Endothelial cell of umbilical vein (primary cell): ENCODE data around the gene EEF1AKMT2. TPM values are rescaled to one million over a fixed set of nuclear protein-coding genes. Genes with fewer than 3 reads are reported as not detected.

ENCODE experiments used
- BruUV-seq: library from RNA; stranded (reverse); fragments of 400-500 nt; replicated peaks from 2 replicates; lab custom pipeline; 2021; lab: Mats Ljungman, UMichigan
- CTCF ChIA-PET: fragments of 300-600, 350-600 bp; sonication (Branson Sonifier 250); formaldehyde crosslinking; loops from one replicate; lab custom pipeline; 2021; ENCODE audit warnings: antibody characterized with exemption, inconsistent platforms; lab: Charles Lee
- POLR2A ChIA-PET: fragments of 300-600, 350-600 bp; sonication (Branson Sonifier 250); formaldehyde crosslinking; loops from one replicate; lab custom pipeline; 2021; ENCODE audit warnings: antibody characterized with exemption, inconsistent platforms; lab: Charles Lee
- DNase-seq: peaks from one replicate; pipeline ENCODE4 v3.0.0-alpha.2; 2011; ENCODE audit warnings: low read depth, low spot score
- FAIRE-seq: peaks from 2 replicates; lab custom pipeline; 2011; peaks lifted over from hg19 to GRCh38; lab: Jason Lieb, UNC
- H2AFZ ChIP-seq: 2 replicates; pipeline ENCODE4 v1.6.0; 2012; ENCODE audit warnings: low read depth, low read length, control low read depth, inconsistent platforms
- H3K27ac ChIP-seq: 2 replicates; pipeline ENCODE4 v1.5.1; 2011; ENCODE audit warnings: low read depth, mild to moderate bottlenecking, control low read depth, low read length, moderate library complexity; ENCODE audit not compliant: insufficient read depth
- H3K27me3 ChIP-seq, 2 experiments: 2 replicates each; pipeline versions ENCODE4 v1.6.0 to v1.6.1; 2011; ENCODE audit warnings: low read length in 2 of 2, mixed read lengths in 1 of 2; ENCODE audit not compliant: control insufficient read depth in 2 of 2, insufficient read depth in 2 of 2
- H3K36me3 ChIP-seq, 2 experiments: 2 replicates in 1 of 2; 3 replicates in 1 of 2; pipeline ENCODE4 v1.5.1; 2011; ENCODE audit warnings: low read length in 2 of 2, mild to moderate bottlenecking in 1 of 2, moderate library complexity in 1 of 2; ENCODE audit not compliant: control insufficient read depth in 2 of 2, insufficient read depth in 2 of 2; ENCODE audit errors: extremely low read depth in 1 of 2
- H3K4me1 ChIP-seq: 3 replicates; pipeline ENCODE4 v1.5.1; 2011; ENCODE audit warnings: mild to moderate bottlenecking, low read length; ENCODE audit not compliant: control insufficient read depth, insufficient read depth; ENCODE audit errors: extremely low read depth
- H3K4me2 ChIP-seq: 2 replicates; pipeline ENCODE4 v1.6.1; 2011; ENCODE audit warnings: low read length, control low read depth, mixed read lengths; ENCODE audit not compliant: insufficient read depth
- H3K4me3 ChIP-seq, 3 experiments: fragments of 200-600 bp in 1 of 3; sonication (generic), shearing (Covaris generic) in 1 of 3; replicated peaks in 1 of 3; 2 replicates each; pipeline ENCODE4 v1.5.1; 2011 to 2016; ENCODE audit warnings: control low read depth in 3 of 3, low read length in 3 of 3, mild to moderate bottlenecking in 2 of 3, inconsistent platforms in 1 of 3, low read depth in 1 of 3, moderate library complexity in 1 of 3; ENCODE audit not compliant: insufficient read depth in 1 of 3
- H3K79me2 ChIP-seq: 2 replicates; pipeline ENCODE4 v1.6.0; 2012; ENCODE audit warnings: low read length, inconsistent platforms; ENCODE audit not compliant: control insufficient read depth, insufficient read depth
- H3K9ac ChIP-seq: replicated peaks from 2 replicates; pipeline ENCODE3; 2011; ENCODE audit warnings: low read length, control low read depth; ENCODE audit not compliant: insufficient read depth; ENCODE audit errors: extremely low read depth
- H3K9me1 ChIP-seq: replicated peaks from 3 replicates; pipeline ENCODE4 v1.6.0; 2011; ENCODE audit warnings: mild to moderate bottlenecking, low read length; ENCODE audit not compliant: control insufficient read depth, insufficient read depth; ENCODE audit errors: extremely low read depth
- H3K9me3 ChIP-seq: replicated peaks from 2 replicates; pipeline ENCODE4 v1.5.1; 2012; ENCODE audit warnings: low read length, inconsistent platforms; ENCODE audit not compliant: control insufficient read depth, insufficient read depth
- H4K20me1 ChIP-seq: replicated peaks from 2 replicates; pipeline ENCODE3; 2011; ENCODE audit warnings: mild to moderate bottlenecking, low read length; ENCODE audit not compliant: control insufficient read depth, insufficient read depth; ENCODE audit errors: extremely low read depth
- FOS ChIP-seq: IDR thresholded peaks from 2 replicates; pipeline ENCODE4 v1.6.1; 2011; ENCODE audit warnings: mild to moderate bottlenecking, low read length, moderate library complexity, borderline replicate concordance; ENCODE audit not compliant: insufficient read depth
- GATA2 ChIP-seq: IDR thresholded peaks from 2 replicates; pipeline ENCODE4 v1.7.0; 2011; ENCODE audit warnings: low read depth, mild to moderate bottlenecking, moderate library complexity, mixed read lengths, low read length; ENCODE audit not compliant: insufficient read length, insufficient read depth
- JUN ChIP-seq: IDR thresholded peaks from 2 replicates; pipeline ENCODE4 v1.6.1; 2011; ENCODE audit warnings: borderline replicate concordance, low read depth; ENCODE audit not compliant: insufficient read length, insufficient read depth
- MAX ChIP-seq: IDR thresholded peaks from 2 replicates; pipeline ENCODE4 v1.6.1; 2011; ENCODE audit not compliant: insufficient read depth, insufficient read length
- MYC ChIP-seq: IDR thresholded peaks from one replicate; pipeline ENCODE4 v1.6.1; 2011; ENCODE audit warnings: mild to moderate bottlenecking, low read depth, low read length
- POLR2A ChIP-seq: IDR thresholded peaks from 2 replicates; pipeline ENCODE4 v1.6.1; 2012; ENCODE audit warnings: low read depth, mild to moderate bottlenecking, control low read depth, low read length
- POLR2AphosphoS5 ChIP-seq: IDR thresholded peaks from 2 replicates; pipeline ENCODE4 v1.6.1; 2012; ENCODE audit warnings: low read depth, mild to moderate bottlenecking, control low read depth, low read length, moderate library complexity; ENCODE audit not compliant: insufficient read depth
- dilution Hi-C: fragments of 300-500 bp; cut with MboI; formaldehyde crosslinking; loops from one replicate; pipeline ENCODE4 v1.15.0; 2019; ENCODE audit warnings: low sequenced_read_pairs; ENCODE audit not compliant: extremely low pct_ligation_motif_present
- intact Hi-C: fragments of 100-400 bp; cut with micrococcal nuclease; formaldehyde crosslinking; loops from one replicate; pipeline ENCODE4 v1.10.0; 2022
- polyA plus RNA-seq, 4 experiments: library from polyadenylated mRNA; depleted of rRNA in 3 of 4; stranded (reverse) in 3 of 4; unstranded in 1 of 4; fragments of >200 nt; gene quantifications; 2 replicates each; pipeline versions ENCODE4 v1.2.1 to v1.2.3, GENCODE V29; 2011 to 2012; ENCODE audit warnings: missing spikeins in 1 of 4
- total RNA-seq: library from RNA; stranded (reverse); gene quantifications from 2 replicates; pipeline ENCODE4 v1.2.3, GENCODE V29; 2021

EEF1AKMT2 gene
- total and polyA plus RNA-seq, 2 donors (not counting 3 experiments of a cell fraction or from before 2014, with no cell fraction given), result 8.5 to 21.3 TPM

GRCh38 chr10:124730790-124731189 lies 60.9 kb downstream of the EEF1AKMT2 start:
- no peaks in the 10 kb centered on the region for H4K20me1 ChIP-seq
- CTCF ChIA-PET, result interaction anchor here (1.1 to 2.9 kb wide), 4 partner anchors 10 to 82 kb away, joined by 3 to 11 read pairs (median 5); no protein-coding TSS in a partner anchor
- H3K27ac ChIP-seq, result no peak overlapping the region
- TF ChIP-seq GATA2 (no peak), POLR2AphosphoS5 (no peak), JUN (no peak), POLR2A (no peak), MAX (no peak), FOS (no peak), MYC (no peak)
- H3K9me1 ChIP-seq, result no peaks in the 10 kb centered on the region
- intact Hi-C loops, result no loop called here
- H3K36me3 ChIP-seq, result no peaks in the 10 kb centered on the region
- POLR2A ChIA-PET, result no interaction called here
- peaks cover 5% of the 10 kb centered on the region for H3K79me2 ChIP-seq
- H3K9ac ChIP-seq, result no peak overlapping the region
- H3K27me3 ChIP-seq, result no peaks in the 10 kb centered on the region
- dilution Hi-C loops, result no loop called here
- FAIRE-seq, result no peak
- H2AFZ ChIP-seq, result no peak overlapping the region
- BruUV-seq, result no TSS peak
- DNase-seq, result no peak
- no peak overlapping the region for H3K4me2 ChIP-seq
- no peaks in the 10 kb centered on the region for H3K9me3 ChIP-seq
- H3K4me1 ChIP-seq, result no peaks in the 10 kb centered on the region
- H3K4me3 ChIP-seq, result no peak overlapping the region
